ENCODE results near the gene ECT2. TPM values are rescaled to one million over a fixed set of nuclear protein-coding genes. Genes with fewer than 3 reads are reported as not detected.
"Not testable (repeated sequence)": the region's sequence is repeated elsewhere in the genome, so short reads cannot be mapped to it uniquely, and the experiment has no call there.

ECT2 gene
- total RNA-seq, 2 experiments from 2014 or later, result 31.2 to 33.6 TPM

GRCh38 chr3:172800156-172800555 lies 49.6 kb downstream of the ECT2 start:
- POLR2A ChIA-PET, result no interaction called here
- CTCF ChIA-PET, result no interaction called here

- CTCF ChIA-PET, result no interaction called here
Observed at GRCh38 chr3:172803489-172803888, 53.0 kb downstream of the ECT2 start.

GRCh38 chr3:172804323-172804722 lies 53.8 kb downstream of the ECT2 start:
- POLR2A ChIA-PET, result no interaction called here
- CTCF ChIA-PET, result no interaction called here

More at GRCh38 chr3:172803489-172803888, 53.0 kb downstream of the ECT2 start:
- POLR2A ChIA-PET, result no interaction called here

- POLR2A ChIA-PET, result no interaction called here
Observed at GRCh38 chr3:172808969-172809546, 58.5 kb downstream of the ECT2 start.

GRCh38 chr3:172811099-172811498 lies 60.6 kb downstream of the ECT2 start:
- ChIA-PET POLR2A (no interaction called here), CTCF (no interaction called here)

More at GRCh38 chr3:172808969-172809546, 58.5 kb downstream of the ECT2 start:
- CTCF ChIA-PET, result no interaction called here

- ChIA-PET POLR2A (no interaction called here), CTCF (no interaction called here)
Observed at GRCh38 chr3:172813462-172813861, 62.9 kb downstream of the ECT2 start.

- ChIA-PET CTCF (no interaction called here), POLR2A (no interaction called here)
Observed at GRCh38 chr3:172814738-172815137, 64.2 kb downstream of the ECT2 start.

- POLR2A ChIA-PET, result no interaction called here
Observed at GRCh38 chr3:172815857-172816256, 65.3 kb downstream of the ECT2 start.

GRCh38 chr3:172816281-172816680 lies 65.8 kb downstream of the ECT2 start:
- CTCF ChIA-PET, result no interaction called here
- POLR2A ChIA-PET, result no interaction called here

More at GRCh38 chr3:172815857-172816256, 65.3 kb downstream of the ECT2 start:
- CTCF ChIA-PET, result interaction anchor here (0.6 kb wide), 1 partner anchor 966 kb away, joined by 3 read pairs; no protein-coding TSS in a partner anchor

- CTCF ChIA-PET, result interaction anchor here (0.5 kb wide), 1 partner anchor 38 kb away, joined by 3 read pairs; no protein-coding TSS in a partner anchor
Observed at GRCh38 chr3:172816968-172817367, 66.4 kb downstream of the ECT2 start.

GRCh38 chr3:172820492-172820891 lies 70.0 kb downstream of the ECT2 start:
- ChIA-PET POLR2A (no interaction called here), CTCF (no interaction called here)

More at GRCh38 chr3:172816968-172817367, 66.4 kb downstream of the ECT2 start:
- POLR2A ChIA-PET, result no interaction called here

- ChIA-PET CTCF (no interaction called here), POLR2A (no interaction called here)
Observed at GRCh38 chr3:172824229-172824628, 73.7 kb downstream of the ECT2 start.

GRCh38 chr3:172827231-172827630 lies 76.7 kb downstream of the ECT2 start:
- CTCF ChIA-PET, POLR2A ChIA-PET: not testable (repeated sequence)

- CTCF ChIA-PET, result no interaction called here
Observed at GRCh38 chr3:172832983-172833382, 82.5 kb downstream of the ECT2 start.

GRCh38 chr3:172836390-172836997 lies 86.0 kb downstream of the ECT2 start:
- ChIA-PET CTCF (no interaction called here), POLR2A (no interaction called here)

More at GRCh38 chr3:172832983-172833382, 82.5 kb downstream of the ECT2 start:
- POLR2A ChIA-PET, result no interaction called here

- ChIA-PET CTCF (no interaction called here), POLR2A (no interaction called here)
Observed at GRCh38 chr3:172839679-172840078, 89.2 kb downstream of the ECT2 start.

GRCh38 chr3:172840463-172840862 lies 89.9 kb downstream of the ECT2 start:
- POLR2A ChIA-PET, result no interaction called here
- CTCF ChIA-PET, result no interaction called here

GRCh38 chr3:172840913-172841312 lies 90.4 kb downstream of the ECT2 start:
- CTCF ChIA-PET, result no interaction called here

GRCh38 chr3:172844428-172844827 lies 93.9 kb downstream of the ECT2 start:
- ChIA-PET POLR2A (no interaction called here), CTCF (interaction anchor here (0.6 kb wide), 1 partner anchor 217 kb away, joined by 3 read pairs; no protein-coding TSS in a partner anchor)

More at GRCh38 chr3:172840913-172841312, 90.4 kb downstream of the ECT2 start:
- POLR2A ChIA-PET, result no interaction called here

- ChIA-PET CTCF (no interaction called here), POLR2A (no interaction called here)
Observed at GRCh38 chr3:172846103-172846561, 95.6 kb downstream of the ECT2 start.

- ChIA-PET POLR2A (no interaction called here), CTCF (no interaction called here)
Observed at GRCh38 chr3:172846706-172847105, 96.2 kb downstream of the ECT2 start.

GRCh38 chr3:172847292-172847691 lies 96.8 kb downstream of the ECT2 start:
- POLR2A ChIA-PET, result no interaction called here
- CTCF ChIA-PET, result no interaction called here
